Measurements from ENCODE around the gene PRPF38B. TPM values are rescaled to one million over a fixed set of nuclear protein-coding genes. Genes with fewer than 3 reads are reported as not detected.
"Not testable (repeated sequence)": the region's sequence is repeated elsewhere in the genome, so short reads cannot be mapped to it uniquely, and the experiment has no call there.

Gene PRPF38B
- polyA plus RNA-seq, 3 donors: 65.8 to 94.9 (median 90.2) TPM

DNA sequence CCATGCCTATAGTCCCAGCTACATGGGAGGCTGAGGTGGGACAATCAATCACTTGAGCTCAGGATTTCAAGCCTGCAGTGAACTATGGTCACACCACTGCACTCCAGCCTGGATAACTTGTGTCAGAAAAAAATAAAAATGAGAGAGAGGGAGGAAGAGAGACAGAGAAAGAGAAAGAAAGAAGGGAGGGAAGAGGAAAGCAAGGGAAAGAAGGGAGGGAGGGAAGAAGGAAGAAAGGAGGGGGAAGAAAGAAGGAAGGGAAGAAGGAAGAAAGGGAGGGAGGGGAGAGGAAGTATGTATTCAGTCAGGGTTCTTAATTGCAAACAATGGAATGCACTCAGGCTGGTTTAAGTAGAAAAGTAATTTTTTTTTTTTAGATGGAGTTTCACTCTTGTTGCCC lies 23.3 kb upstream of the PRPF38B start:
- DNase-seq: no peak

DNA sequence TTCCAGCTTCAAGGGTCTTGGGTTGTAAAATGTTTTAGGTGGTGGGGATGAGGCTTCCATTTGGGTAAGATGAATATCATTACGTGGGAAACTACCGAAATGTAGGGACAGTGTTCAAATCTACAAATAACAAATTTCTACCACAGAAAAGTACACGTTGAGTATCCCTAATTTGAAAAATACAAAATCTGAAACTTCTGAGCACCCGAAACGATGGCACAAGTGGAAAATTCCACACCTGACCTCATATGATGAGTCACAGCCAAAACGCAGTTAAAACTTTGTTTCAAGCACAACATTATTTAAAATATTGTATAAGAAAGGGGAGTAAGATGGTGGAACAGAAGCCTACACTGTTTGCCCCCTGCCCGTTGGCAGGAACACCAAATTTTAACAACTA lies 22.4 kb upstream of the PRPF38B start:
- DNase-seq: no peak

DNA sequence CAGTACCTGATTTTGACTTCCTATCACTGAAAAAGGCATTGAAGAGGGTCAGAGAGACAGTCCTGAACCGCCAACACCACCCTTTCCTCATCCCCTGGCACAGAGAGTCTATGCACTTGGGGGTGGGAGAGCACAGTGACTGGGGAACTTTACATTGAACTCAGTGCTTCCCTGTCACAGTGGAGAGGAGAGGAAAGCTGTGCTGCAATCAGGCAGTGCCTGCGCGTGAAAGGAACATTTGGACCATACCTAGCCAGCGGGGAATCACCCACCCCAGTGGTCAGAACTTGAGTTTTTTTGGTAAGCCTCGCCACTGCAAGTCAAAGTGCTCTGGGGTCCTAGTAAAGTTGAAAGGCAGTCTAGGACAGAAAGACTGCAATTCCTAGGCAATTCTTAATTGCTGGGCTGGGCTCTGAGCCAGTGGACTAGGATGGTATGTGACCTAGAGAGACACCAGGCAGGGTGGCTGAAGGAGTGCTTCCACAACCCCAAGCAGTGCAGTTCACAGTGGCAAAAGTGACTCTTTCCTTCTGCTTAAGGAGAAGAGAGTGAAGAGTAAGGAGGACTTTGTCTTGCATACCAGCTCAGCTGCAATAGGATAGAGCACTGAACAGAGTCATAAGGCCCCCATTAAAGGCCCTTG lies 21.9 kb upstream of the PRPF38B start:
- no peak for DNase-seq

DNA sequence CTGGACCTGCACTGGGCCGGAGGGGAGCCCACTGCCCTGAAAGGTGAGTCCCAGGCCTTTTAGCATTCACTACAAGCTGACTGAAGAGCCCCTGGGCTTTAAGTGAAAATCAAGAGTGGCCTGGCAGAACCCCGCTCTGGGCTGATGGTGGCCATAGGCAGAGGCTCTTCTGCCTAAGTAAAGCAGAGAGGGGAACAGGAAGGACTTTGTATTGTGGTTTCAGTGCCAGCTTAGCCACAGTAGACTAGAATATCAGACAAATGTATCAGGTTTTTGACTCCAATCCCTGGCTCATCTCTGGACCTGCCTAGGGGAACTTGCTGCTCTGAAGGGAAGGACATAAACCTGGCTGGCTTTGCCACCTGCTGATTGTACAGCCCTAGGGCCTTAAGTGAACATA lies 21.0 kb upstream of the PRPF38B start:
- no peak for DNase-seq

DNA sequence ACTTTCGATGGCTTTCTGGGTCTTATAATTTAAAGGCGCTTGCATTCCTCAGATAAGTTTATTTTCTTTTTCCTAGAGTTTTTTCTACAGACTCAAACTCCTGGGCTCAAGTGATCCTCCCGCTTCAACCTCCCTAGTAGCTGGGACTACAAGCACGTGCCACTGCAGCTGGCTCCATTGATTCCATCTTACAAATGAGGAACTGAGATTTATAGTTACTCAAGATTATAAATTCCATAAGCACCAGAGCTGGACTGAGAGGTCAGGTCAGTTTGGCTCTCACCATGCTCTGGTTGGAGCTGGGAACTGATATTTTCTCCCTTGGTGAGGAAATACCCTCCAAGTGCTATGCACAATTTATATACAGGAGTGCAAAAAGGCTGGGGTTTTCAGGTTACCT lies 13.4 kb upstream of the PRPF38B start:
- DNase-seq: no peak

DNA sequence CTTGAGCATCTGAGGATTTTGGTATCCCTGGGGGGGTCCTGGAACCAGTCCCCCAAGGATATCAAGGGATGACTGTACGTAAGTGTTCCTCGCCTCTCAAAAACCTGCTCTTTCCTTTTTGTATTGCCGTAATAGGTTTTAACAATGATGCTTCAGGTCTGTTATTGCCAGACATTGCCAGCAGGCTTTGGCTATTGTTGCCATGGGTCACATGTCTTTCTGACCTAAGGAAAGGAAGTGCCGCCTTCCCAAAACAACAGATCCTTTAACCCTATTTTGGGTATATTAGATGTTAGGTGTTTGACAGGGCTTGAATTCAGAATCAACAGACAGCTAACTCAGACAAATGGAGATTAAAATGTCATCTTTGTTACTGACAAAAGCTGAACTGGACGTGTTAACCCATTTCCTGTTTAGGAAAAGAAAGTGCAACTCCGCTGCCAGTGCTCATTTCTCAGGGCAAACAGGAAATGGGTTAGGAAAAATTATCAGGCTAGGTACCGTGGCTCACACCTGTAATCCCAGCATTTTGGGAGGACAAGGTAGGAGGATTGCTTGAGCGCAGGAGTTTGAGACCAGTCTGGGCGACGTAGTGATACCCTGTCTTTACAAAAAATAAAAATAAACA lies 12.4 kb upstream of the PRPF38B start:
- no peak for DNase-seq

DNA sequence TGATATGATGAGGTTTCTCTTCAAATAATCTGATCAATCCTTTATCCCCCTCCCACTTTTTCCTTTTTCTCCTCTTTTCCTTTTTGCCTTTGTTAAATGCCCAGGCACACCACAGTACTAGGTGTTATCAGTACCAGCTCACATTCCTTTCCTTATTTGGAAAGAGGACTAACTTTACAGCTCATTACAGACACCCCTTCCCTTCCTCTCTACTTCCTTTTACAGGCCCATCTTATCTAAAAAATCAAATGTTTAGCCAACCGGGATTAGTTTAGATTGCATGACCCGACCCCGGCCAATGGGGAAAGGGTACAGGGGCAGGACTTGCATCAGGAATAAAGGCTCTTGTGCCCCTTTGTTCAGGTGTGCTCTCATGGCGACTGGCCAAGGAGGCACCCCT lies 10.4 kb upstream of the PRPF38B start:
- DNase-seq: not testable (repeated sequence)

DNA sequence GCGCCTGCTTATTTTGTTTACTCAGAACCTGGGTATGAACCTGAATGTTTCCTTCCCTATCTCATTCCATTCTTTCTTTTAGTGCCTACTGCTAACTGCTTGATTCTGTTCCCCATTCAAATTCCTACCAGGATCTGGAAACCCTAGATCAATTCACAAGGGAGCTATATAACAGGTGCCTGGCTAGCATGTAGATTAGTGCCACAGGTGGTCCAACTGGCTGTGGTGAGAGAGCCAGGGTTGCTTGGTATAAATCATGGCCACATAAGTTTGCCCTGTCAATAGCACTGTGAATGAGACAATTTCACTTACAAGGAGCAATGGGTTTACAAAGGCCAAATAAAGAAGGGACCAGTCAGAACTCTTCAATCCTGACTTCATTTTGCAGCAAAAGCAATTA lies 6.6 kb upstream of the PRPF38B start:
- DNase-seq: no peak

DNA sequence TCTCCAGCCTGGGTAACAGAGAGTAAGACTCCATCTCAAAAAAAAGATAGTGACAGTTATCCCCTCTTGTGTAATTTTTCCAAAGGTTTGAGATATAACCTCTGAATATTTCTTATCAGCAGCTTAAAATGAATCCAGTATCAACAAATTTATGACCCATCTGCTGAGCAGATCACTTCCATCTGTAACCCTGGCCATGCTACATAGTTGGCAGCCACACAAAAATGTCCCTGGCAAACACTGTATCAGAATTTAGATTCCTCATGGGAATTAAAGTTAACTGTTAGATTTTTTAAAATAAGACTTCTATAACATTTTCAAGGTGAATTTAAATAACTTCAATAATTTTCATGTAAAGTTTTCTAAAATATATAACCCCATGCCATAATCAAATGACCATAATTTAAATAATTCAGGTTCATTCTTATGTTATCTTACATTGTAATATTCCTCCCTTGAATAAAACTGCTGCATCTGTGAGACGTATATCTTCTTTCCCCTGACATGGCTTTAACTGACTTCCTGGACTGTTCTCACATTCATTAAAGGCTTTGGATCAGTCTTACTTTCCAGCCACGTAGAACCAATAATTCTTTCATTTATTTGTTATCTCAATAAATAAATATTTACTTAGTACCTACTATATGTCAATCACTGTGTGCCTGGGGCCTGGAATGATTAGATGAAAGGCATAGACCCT lies 5.3 kb upstream of the PRPF38B start:
- DNase-seq: no peak

DNA sequence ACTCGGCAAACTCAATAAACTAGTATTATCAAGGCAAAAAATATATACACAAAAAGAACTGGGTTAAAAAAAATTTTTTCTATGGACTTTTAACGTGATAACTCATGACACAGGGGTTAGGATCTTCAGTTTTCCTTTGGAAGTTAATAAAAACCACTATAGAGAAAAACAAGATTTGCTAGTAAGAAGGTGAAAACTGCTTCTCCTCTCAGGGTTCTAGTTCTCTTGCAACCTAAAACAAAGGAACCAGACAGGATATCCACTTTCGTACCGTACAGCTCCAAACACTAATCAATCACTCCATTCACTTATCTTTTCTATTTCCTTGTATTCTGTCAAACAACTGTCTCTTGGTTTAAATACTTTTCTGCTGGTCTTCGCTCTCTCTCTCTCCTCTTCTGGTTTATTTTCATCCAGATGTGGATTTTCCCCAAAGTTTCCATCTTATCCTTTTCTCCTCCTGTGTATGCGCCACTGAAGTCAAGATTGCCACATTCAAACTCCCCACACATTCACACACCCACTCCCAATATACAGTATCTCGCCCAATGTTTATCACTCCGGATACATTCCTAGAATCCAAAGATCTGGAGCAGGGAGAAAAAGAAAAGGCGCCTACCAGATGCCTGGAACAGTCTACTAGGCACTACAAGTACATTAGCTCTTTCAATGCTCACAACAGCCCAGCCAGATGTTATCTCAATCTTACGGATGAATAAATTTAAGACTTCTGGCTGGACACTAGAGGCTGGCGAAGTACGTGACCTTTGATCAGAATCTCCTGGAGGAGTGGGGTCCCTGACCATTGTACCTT lies 775 bp upstream of the PRPF38B start:
- DNase-seq: no peak

DNA sequence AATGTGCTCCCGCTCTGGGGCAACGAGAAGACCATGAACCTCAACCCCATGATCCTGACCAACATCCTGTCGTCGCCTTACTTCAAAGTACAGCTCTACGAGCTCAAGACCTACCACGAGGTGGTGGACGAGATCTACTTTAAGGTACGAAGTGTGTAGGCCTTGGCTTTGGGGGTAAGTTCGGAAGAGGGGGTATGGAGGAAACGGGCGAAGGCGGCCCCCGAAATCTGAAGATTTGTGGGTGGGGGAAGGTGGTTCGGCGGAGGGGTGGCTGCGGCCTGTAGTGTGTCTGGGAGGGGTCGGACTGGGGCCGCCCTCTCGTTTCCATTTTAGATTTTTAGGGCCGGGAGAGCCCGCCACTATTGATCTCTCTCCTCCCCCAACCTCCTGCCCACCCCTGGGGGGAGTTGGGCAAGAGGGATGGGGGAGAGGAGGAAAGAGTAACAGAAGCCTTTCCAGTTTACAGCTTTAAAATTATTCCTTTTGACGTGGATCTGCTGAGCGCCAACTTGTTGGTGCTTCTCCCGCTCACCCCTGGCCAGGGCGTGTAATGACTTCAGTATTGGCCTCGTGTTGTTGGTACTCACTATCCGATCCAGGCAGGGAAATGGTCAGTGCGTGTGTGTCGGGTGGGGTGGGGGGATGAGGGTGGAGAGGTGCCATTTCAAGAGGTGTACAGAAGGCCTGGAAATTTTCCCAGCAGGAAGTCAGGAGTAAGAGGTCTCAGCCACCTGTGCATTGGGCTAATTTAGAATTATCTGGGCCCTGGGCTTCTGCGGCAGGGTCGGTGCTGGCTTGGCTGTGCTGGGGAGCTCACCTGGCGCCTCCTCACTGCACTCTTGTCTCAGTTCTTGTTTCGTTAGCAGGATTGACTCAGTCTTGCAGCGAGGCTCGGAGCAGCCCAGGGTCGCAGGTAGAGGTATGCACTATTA lies 880 bp downstream of the PRPF38B start:
- DNase-seq: peak; percentile 77

DNA sequence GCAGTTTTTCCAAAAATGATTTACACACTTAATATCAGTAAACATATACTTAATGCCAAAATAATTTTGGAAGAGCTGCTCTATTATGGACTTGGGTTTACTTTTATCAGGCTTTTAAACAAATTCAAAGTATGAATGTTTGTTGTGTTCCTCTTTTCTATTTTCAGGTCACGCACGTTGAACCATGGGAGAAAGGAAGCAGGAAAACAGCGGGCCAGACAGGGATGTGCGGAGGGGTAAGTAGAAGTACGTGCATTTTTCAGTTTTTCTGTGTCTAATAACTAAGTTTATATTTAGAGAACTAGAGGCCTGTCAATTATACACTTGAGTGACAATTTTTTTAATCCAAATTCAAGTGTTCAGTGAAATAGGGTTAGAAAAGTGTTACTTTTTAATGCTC lies 3.4 kb downstream of the PRPF38B start:
- DNase-seq: no peak

DNA sequence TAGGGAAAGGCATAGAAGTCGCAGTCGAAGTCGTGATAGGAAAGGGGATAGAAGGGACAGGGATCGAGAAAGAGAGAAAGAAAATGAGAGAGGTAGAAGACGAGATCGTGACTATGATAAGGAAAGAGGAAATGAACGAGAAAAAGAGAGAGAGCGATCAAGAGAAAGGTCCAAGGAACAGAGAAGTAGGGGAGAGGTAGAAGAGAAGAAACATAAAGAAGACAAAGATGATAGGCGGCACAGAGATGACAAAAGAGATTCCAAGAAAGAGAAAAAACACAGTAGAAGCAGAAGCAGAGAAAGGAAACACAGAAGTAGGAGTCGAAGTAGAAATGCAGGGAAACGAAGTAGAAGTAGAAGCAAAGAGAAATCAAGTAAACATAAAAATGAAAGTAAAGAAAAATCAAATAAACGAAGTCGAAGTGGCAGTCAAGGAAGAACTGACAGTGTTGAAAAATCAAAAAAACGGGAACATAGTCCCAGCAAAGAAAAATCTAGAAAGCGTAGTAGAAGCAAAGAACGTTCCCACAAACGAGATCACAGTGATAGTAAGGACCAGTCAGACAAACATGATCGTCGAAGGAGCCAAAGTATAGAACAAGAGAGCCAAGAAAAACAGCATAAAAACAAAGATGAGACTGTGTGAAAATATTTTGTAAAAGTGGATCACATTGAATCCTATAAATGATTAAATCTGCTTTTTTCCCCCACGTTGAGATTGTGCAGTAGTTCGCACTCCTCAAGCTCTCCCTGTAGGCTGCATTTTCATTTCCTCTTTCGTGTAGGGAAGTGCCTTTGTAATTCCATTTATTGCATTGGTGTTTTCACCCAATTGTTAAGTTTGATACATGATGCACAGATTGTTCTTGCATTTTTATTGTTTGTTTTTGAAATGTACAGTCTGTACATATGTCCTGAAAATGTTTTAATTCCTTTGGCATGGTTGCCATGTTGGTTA lies 7.5 kb downstream of the PRPF38B start:
- DNase-seq: no peak

DNA sequence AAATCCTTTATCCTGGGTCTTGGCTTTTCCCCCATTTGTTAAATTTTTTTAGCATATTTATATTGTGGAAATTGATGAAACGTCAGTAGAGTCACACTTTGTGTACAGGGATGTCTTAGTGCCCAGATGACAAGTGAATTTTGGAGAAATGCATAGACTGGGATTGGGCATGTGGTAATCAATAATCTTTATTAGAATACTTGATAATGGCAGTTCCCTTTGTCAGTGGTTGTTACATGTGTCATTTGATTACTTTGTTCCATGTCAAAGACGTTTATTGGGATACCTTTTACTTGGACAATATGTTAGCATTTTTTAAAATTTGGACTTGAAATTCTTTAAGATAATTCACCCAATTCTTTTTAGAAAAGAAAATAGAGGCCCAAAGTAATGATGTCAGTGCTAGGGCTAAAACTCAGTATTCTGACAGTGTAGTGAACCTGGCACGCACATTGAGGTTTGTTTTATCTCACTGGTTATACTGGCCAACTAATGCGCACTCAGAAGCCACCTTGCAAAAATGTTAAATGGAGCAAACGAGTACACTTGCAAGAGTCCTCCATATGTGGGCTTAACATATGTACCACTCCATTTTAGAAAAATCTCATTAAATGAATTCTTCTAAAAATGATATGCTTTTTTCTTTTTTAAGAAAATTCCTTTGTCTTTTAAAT lies 9.2 kb downstream of the PRPF38B start:
- no peak for DNase-seq

DNA sequence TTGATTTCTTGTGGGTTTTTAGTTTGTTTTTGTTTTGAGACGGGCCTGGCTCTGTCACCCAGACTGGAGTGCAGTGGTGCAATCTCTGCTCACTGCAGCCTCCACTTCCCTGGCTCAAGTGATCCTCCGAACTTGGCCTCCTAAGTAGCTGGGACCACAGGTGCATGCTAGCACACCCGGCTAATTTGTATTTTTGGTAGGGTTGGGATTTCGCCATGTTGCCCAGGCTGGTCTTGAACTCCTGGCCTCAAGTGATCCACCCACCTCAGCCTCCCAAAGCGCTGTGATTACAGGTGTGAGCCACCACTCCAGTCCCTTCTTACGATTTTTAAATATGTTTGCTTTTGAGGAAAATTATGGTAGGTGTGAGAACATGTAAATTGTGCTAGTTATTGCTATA lies 10.0 kb downstream of the PRPF38B start:
- DNase-seq: not testable (repeated sequence)

DNA sequence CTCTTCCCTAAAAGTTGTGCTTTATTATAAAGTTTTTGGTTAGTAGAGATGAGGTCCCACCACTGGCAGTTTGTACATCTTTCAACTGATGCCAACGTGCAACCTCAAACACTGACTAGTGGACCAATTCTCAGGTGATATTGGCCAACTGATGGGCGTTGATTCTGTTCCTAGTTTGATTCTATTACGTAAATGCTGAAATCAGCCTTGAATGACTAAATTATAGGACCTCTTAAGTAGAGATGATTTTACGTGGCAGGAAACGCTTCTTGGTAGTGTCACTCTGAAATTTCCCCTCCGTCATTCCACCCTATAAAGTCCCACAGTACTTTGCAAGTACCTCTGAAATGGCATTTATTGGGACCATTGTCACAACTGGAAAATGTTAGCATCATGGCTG lies 11.8 kb downstream of the PRPF38B start:
- no peak for DNase-seq

DNA sequence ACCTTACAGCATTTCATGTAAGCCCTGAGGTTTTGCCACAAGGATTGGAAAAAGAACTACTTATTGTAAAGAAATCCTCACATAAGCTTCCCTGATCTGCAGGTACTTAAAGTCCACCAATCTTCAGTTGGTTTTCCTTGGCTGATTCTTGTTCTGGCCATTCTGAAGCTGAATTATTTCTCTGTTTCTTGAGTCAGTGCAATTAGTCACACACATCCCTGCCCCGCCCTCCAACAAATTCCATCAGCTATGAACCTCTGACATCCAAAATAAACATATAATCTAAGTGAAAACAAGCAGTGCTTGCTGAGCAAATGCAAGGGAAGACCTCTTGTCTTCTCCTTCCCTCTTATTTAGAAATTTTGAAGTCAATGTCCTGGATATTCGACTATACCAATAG lies 12.4 kb downstream of the PRPF38B start:
- DNase-seq: no peak

DNA sequence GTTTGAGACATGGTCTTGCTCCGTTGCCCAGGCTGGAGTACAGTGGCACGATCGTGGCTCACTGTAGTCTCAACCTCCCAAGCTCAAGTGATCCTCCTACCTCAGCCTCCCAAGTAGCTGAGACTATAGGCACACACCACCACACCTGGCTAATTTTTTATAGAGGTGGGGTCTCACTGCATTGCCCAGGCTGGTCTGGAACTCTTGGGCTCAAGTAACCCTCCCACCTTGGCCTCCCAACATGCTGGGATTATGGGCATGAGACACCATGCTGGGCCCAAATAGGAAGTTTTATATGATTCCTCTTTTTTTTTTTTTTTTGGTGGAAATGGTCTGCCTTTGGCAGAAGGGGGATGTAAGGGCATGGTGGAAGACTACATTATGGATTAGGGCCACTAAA lies 14.5 kb downstream of the PRPF38B start:
- no peak for DNase-seq
